GM12891 (cell line): ENCODE data around the gene PUDP.

Source experiments
- POLR2A ChIP-seq: IDR thresholded peaks from 2 replicates; pipeline ENCODE4 v1.6.1; 2011; ENCODE audit warnings: low read depth, low read length, control low read depth
- POLR2AphosphoS5 ChIP-seq: IDR thresholded peaks from 2 replicates; pipeline ENCODE4 v1.6.1; 2011; ENCODE audit warnings: low read depth, low read length, control low read depth
- SPI1 ChIP-seq: IDR thresholded peaks from 2 replicates; pipeline ENCODE4 v1.6.1; 2011; ENCODE audit warnings: low read depth, low read length, control low read depth
- TAF1 ChIP-seq: IDR thresholded peaks from 2 replicates; pipeline ENCODE4 v1.6.1; 2011; ENCODE audit warnings: low read depth, low read length, control low read depth

DNA sequence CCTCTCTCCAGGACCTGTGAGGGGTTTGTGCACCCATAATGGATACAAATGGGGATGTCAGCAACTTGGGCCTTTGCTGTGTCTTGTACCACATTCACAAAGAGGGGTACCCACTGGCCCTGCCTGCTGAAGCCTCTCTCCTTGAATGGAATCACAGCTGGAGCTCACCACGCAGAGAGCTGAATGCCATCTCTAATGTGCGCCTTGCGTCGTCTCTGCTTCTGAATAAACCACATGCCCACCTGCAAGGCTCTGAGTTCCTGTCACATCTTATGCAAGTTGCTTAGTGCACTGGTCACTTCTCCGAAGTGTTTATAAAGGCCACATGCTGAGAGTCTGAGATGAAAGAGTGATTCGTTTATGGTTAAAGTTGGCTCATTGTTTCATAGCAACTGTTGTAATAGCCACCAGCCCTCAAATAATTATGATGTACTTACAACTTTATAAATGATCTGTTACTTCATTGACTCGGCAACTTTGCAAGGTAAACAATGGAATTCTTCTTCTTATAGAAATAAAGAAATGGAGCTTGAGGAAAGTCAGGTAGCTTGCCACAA is 6.2 kb upstream of the PUDP start:
- TF ChIP-seq POLR2A (no peak), POLR2AphosphoS5 (no peak), TAF1 (no peak), SPI1 (no peak)
